HPDE6-E6E7 (cell line): Measurements from ENCODE around the gene CTDSP2.
"Not testable (repeated sequence)": the region's sequence is repeated elsewhere in the genome, so short reads cannot be mapped to it uniquely, and the experiment has no call there.

ENCODE experiments used
- DNase-seq: peaks from one replicate; pipeline ENCODE4 v3.0.0; 2011; ENCODE audit warnings: missing footprints; ENCODE audit errors: extremely low spot score

CTDSP2 gene, protein sequence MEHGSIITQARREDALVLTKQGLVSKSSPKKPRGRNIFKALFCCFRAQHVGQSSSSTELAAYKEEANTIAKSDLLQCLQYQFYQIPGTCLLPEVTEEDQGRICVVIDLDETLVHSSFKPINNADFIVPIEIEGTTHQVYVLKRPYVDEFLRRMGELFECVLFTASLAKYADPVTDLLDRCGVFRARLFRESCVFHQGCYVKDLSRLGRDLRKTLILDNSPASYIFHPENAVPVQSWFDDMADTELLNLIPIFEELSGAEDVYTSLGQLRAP

DNA sequence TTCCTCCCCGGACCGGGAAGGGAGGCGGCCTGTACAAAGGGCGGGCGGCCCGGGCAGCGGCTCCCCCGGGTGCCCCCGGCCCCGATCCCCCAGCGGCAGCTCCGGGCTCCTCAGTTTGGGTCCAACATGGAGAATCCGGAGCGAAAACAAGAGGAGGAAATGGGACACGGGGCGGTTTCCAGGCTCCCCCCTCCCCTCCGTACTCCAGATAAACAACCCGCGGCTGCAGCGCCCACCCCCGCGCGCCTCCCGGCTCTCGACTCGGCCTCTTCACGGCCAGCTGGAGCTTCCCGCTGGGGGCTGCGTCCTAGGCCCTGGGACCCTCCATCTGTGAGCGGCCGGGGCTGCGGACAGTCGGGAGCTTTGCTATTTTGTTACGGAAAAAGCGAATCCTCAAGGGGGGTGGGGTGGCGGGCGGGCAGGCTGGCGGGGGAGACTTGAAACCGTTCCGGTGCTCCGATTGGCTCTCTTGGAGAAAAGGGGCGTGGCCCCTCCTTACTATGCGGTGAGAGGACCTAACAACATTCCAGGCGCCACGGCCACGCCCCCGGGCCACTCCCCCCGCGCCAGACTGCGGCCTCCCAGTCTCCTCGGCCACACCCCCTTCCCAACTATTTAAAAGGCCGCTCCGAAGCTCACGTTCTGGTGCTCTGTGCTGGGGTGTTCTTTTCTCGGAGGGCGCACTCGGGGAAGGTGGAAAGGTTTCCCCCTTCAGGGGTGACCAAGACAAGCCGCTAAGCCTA is at the start of gene CTDSP2:
Gene CTDSP2, minus strand, starts transcription at position 153 of the 743 bp plus-strand sequence. CDS start 294 bp downstream, outside the sequence.
- DNase-seq: peak; percentile 99

DNA sequence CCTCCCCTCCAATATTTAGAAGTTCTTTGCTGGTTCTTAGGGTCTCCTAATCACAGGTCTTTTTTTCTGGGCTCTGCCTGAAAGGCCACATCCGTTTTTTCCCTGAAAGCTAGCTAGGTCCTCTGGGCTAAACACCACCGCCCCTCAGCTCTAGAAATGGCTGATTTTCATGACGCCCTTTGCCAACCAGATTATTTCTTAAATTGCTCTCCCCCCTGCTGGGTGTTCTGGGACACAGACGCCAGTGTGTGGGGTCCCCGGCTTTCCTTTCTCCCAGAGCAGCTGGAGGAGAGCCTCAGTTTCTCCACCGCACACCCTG is 49.5 kb upstream of the CTDSP2 start:
- no peak for DNase-seq

DNA sequence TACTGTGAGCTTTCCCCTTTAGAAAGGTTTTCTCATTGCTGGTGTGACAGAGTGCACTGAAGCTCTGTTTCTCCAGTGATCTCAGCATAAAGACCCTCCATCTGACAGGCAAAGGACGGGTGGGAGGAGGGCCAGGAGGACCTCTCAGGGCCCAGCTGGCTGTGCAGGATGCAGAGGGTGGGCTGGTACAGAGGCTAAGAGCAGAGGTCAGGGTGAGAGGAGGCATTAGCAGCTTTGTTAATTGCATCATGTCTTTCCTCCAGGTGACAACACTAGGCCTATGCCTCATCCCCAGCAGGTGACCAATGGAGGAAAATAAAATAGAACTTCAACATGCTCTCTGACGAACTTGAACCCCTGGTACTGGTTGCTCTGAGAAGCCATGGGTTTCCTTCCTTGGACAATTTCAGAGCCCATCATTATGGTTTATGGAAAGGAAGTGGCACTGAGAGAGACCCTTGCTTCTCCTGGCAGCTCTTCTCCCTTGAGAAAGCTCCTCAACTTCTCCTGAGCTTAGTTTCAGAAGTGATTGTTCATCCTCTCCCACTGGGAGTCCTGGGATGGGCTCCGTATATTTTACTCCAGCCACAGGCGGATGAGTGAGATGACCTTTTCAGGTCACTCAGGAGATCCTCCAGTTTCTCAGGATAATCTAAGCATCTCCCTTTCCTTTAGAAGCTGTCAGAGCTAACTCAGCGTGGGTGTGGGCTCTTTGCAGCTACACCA is 49.0 kb upstream of the CTDSP2 start:
- no peak for DNase-seq

DNA sequence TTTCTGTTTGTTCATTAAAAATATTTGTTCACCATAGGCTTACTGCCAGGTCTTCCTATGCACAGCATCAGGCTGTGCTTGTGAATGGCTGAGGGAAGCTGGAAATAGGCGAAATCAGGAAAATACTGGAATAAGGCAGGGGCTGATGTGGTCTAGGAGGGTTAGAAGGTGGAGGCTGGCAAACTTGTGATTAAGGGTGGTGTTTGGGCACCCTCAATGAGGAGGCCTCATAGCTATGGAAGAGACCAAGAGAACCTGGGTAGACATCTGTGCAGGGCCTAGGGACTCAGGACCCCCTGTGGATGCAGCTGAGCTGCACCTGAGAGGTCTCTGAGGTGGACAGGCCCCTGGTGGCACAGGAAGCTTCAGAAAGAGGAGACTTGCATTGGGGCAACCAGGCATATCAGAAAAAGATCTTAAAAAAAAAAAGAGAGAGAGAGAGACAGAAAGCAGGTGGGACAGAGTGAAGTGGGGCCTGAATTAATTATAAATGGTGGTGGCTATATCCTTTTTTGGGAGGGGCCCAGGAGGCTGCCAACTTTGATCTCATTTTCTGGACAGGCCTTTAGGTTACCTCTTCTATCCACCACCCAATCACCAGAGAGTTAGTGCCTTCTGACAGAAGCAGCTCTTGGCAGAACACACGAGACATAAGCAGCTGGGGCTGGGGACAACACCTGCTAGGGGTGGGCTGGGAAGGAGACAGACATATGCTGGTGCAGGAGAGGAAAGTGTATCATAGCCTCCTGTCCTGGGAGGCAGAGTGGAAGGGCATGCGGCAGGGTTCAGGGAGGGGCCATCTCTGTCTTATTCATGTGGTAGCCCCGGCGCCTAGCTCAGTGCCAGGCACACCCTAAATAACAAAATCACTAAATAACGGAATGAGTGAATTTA is 48.1 kb upstream of the CTDSP2 start:
- no peak for DNase-seq

DNA sequence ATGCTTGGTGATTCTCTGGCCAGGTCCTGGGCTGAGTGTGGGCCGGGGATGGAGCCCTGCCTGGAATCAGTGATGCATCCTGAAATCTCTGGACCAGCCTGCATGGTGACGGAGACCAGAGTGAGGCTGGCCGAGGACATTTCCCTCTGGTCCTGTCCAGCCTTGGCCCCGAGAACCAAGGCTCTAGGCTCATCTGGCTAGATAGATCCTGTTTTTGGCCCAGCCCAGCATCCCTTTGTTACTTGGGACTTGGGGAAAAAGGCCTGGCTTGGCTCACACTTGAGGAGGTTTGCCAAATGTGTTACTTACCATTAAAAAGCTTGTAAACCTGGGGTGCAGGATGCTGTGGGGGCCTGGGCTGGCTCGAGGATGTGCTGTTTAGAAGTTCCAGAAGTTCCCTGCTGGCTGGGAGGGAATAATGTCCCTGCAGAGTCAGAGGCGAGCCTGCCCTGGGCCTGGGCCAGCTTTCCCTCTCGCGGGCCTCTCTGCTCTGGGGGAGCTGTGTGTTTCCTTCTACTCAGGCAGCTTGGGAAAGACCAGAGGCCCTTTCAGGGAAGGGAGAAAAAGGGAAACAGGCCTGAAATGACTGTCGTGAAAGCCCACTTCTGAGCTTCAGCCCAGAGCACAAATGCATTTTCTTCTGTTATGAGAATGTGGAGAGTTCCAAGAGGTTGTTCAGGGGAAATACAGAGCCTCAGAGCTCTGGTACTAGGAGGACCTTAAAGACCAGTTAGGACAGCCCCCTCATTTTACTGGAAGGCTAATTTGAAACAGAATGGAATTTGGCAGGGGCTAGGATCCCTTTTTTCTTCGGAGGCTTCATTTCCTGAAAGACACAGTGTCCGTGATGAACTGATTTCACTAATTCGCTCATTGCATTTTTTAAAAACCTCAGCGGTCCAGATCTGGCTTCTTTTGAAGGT is 47.2 kb upstream of the CTDSP2 start:
- DNase-seq: no peak

DNA sequence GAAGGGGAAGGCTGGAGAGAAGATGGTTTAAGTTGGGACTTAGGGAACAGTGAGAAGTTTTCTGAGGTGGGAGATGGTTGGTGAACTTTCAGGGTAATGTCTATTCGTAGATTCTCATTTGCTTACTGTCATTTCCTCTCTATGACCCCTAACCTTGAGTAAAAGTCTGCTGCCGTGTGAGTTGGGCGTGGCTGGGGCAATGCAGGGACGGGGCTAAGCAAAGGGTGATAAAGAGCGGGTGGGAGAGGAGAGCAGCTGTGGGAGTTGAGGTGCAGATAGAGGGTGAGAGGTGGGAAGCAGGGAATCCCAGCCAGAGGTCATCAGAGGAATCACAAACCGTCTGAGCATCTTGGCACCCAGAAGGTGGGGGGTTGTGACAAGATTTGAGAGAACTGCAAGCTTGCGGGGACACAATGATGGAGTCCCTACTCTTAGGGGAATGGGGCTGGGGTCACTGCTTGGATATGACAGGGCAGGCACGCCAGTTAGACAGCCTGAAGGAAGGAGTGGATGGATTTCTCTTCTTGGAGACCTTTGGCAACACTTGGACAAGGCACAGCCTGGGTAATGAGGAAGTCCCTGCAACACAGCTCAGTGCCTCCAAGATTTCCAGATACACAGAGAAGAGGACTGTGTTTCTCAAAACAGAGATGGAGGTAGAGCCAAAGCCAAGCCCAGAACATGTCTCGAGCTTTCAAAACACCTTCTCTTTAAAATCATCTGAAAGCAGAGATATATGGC is 45.9 kb upstream of the CTDSP2 start:
- DNase-seq: no peak

DNA sequence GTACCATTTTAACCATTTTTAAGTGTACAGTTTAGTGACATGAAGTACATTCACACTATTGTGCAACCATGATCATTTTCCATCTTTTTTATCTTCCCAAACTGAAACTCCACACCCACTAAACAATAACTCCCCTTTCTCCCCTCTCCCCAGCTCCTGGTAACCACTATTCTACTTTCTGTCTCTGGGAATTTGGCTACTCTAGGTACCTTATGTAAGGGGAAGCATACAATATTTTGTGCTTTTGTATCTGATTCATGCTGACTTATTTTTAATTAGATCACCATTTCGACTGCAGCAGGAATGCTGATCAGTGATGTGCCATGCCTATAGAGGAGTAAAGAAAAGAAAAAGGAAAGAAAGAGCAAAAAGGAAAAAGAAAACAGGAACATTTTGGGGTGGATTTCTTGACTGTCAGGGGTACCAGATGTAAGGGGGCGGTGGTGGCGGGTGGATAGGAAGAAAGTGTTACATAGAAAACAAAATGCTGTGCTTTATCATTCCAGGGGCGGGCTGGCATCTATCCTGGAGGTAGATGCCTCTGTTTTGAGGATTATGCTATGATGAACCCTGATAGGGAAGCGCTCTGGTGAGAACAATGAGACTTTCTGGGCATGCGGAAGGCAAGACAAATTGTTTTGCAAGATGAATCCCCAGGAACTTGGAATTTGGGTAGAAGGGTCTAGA is 45.2 kb upstream of the CTDSP2 start:
- DNase-seq: no peak

DNA sequence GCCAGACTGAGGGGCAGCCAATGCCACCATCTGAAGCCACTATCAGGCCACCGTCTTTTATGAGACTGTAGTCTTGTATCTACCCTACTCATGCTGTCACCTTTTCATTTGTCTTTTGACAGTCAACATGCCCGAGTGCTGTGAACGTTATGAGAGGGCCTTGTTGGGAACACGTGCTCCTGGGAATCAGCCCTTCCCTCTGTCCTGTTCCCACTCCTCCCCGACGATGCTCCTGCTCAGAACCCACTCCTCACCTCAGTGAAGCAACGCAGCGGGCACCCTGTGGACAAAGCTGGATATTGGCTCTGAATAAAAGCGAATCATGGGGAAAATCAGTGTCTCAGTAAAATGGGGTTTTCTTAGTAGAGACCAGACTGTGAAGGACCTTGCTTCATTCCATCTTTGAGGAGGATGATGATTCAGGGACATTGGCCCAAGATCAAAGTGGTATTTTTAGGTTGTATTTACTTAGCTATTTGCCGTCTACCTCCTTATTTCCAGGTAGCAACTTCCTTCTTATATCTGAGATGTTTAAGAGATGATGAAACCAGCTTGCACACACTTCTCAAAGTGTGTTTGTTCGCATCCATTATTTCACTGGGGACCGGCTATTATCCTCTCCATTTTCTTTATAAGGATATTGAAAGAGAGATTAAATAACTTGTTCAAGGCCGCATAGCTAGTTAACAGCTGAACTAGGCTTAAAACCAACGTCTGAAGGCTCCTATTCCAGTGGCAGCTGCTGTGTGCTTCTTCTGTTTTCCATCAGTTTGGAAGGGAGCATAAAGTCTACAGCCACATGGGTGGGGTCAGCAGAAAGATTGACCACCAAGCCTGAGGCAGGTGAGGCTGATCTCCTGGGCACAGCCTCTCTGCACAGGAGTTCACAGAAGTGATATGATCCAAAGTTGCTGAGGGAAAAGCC is 43.9 kb upstream of the CTDSP2 start:
- DNase-seq: no peak

DNA sequence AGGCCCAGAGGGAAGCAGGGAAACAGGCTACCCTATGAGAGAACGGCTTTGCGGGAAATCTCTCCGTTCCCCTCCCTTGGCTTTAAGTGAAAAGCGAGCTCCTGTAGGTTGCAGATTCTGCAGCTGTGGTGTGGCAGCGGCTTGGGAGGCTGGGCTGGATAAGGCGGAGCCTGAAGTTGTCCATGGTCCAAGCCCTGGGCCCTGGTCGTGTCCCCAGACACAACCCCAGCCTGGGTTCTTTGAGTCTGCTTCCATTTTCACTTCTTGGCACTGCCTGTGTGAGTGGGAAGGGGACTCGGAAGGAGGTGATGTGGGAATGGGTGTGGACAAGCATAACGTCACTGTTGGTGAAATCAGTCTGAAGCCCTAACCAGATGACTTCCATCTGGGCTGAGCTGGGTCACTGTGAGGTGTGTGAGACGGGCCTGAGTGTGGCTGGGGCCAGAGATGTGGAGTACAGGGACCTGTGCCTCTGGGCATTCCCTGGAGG is 43.0 kb upstream of the CTDSP2 start:
- no peak for DNase-seq

DNA sequence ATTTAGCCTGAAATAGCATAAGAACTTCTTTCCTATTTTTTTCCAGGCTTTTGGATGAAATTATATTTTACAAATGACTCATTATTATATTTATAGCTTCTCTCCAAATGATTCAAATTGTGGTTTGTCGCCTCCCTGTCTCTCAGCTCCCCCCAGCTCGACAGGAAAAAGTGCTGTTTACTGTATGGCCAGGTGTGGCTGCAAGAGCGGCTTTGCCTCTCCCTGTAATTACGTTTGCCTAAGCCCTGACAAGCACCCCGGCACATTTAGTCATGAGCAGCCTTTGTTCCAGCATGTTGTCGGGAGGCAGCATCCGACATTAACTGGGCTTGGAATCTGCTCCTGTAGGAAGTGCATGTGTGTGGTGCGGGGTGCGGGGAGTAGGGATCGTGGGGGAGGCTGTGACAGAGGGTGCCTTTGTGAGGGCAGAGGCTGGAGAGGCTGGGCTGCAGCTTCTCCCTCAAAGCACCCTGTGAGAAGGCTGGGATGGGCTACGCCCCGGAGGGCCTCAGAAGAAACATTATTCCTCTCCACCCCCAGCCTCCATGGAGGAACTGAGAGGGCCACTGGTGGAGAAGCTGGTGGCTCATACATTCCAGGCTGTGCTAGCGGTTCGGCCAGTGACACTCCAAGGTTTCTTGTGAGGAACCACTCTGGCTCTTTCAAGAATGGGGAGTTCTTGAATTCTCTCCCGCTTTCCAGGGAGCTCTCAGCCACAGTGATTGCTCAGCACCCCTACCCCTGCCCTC is 42.1 kb upstream of the CTDSP2 start:
- DNase-seq: peak; percentile 84

DNA sequence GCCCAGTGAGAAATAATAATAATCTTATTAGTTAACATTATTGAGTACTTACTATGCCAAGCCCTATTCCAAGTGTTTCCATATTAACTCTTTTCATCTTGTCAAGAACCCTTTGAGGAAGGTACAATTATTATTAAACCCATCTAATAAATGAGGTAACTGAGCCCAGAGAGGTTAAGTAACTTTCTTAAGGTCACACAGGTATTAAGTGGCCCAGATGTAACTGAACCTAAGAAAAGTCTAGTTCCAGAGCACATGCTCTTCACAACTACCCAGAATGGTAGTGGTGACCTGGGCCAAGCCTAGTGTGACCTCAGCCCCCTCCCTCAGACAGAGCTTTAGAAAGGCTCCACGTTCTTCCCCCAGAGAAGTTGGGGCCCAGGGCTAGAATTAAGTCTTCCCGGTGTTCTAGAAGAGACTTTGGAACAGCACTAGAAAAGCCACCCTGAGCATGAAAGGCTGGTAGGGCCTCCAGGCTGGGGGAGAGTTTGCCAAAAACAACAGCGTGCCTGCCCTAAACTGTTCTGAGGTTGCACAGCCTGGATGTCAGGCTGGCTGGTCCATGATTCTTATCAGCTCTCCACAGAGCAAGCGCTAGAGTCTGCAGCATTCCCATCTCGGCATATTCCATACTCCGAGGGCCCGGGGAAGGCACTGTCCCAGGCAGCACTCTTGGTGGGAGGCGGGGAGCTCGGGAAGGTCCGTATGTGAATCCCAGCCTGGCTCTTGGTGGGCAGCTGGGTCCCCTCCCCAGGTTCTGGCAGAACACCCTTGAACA is 41.3 kb upstream of the CTDSP2 start:
- DNase-seq: no peak

DNA sequence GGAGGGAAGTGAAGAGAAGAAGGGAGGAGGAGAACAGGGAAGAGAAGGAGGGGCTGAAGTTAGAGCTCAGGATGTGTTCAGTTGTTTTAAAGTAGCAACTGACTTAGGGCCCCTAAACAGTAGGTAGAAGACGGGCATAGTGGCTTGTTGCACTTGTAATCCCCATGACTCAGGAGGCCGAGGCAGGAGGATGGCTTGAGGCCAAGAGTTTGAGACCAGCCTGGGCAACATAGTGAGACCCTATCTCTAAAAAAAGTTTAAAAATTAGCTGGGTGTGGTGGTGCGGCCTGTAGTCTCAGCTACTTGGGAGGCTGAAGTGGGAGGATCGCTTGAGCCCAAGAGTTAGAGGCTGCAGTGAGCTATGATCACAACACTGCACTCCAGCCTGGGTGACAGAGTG is 40.4 kb upstream of the CTDSP2 start:
- not testable (repeated sequence) for DNase-seq

DNA sequence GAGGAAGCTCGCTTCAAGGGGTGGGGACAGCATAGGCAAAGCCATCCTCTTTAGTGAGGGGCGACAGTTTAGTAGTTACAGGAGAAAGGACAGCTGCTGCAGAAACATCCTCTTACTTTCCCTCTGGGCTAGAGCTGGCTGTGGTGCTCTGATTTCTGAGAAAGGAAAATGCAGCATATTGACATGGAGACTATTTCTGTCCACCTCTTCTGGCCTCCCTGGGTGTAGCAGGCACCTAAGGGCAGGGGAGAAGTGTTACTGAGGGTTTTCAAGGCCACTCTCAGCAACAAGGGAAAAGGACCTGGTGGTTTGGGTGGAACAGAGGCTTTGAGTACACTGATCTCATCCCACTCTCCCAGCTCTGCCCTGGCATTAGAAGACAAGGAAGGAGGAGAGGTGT is 40.0 kb upstream of the CTDSP2 start:
- DNase-seq: no peak

DNA sequence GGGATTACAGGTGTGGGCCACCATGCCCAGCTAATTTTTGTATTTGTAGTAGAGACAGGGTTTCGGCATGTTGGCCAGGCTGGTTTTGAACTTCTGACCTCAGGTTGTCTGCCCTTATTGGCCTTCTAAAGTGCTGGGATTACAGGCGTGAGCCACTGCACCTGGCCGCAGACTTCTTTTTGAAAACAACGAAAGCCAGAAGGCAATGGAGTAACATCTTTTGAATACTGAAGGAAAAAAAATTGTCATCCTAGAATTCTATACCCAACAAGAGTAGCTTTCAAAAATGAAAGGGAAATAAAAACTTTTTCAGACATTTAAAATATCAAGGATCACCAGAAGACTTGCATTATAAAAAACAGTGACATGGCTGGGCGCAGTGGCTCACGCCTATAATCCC is 38.7 kb upstream of the CTDSP2 start:
- no peak for DNase-seq

DNA sequence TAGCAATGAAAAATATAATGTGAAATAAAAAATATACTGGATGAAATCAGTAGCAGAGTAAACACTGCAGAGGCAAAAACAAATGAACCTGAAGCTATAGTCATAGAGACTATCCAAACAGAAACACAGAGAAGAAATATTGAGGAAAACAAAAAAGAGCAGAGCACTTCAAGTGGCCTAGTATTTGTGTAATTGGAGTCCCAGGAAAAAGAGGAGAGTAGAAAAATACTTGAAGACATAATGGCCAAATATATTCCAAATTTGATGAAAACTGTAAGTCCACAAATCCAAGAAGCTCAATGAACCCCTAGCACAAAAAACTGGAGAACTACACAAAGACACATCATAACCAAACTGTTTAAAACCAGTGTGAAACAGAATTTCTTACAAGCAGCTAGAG is 37.2 kb upstream of the CTDSP2 start:
- DNase-seq: no peak

DNA sequence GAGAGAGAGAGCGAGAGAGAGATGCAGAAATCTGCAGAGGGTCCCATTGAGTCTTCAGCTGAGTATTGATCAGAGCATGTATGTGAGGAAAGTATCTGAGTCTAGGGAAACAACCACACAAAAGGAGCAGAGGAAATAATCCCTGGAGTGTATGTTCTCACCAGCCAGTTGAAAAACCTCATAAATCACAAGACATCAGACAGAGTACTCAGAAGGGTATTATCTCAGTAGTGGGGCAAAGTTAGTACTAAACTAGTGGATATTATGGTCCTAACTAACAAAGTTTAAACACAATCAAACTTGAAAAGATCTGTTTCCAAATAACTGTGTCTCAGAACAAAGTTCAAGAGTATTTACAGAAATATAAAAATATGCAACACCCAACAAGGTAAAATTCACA is 36.5 kb upstream of the CTDSP2 start:
- DNase-seq: no peak

DNA sequence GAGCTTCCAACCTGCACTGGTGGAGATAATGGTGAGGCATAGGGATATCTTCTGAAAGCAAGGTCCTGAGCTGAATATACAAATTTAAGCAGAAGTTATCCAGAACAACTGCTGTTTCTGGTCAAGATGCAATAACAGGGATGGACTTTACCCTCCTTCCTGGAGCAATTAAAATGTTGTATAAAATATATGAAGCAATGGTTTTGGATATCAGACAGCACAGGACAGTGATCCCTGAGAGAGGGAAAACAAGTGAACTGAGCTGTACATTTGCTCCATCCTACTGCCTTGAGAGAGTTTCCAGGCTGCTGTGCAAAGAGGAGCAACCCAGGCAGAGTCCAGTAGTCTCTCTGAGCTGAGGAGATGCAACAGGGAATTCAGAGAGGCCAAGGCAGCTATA is 36.0 kb upstream of the CTDSP2 start:
- no peak for DNase-seq
